ENCODE measurements around the gene LILRA1.

DNA sequence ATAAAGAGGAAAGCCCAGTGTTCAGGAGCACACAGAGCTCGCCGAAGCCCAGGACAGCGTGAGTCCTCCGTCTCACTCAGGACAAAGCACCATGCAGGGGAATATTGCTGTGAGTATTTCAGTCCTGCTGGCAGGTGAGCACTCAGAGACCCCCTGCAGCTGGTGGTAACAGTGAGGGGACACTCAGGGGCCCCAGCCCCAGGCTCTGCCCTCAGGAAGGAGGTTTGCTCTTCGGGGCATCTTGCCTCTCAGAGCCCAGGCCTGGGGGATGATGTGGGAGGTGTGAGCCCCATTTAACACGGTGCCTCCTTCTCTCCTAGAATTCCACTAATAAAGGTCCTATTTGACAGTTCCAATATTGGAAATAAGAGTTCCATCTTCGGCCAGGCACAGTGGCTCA lies 14.8 kb downstream of the LILRA1 start:
- TF ChIP-seq, protein P1, sequence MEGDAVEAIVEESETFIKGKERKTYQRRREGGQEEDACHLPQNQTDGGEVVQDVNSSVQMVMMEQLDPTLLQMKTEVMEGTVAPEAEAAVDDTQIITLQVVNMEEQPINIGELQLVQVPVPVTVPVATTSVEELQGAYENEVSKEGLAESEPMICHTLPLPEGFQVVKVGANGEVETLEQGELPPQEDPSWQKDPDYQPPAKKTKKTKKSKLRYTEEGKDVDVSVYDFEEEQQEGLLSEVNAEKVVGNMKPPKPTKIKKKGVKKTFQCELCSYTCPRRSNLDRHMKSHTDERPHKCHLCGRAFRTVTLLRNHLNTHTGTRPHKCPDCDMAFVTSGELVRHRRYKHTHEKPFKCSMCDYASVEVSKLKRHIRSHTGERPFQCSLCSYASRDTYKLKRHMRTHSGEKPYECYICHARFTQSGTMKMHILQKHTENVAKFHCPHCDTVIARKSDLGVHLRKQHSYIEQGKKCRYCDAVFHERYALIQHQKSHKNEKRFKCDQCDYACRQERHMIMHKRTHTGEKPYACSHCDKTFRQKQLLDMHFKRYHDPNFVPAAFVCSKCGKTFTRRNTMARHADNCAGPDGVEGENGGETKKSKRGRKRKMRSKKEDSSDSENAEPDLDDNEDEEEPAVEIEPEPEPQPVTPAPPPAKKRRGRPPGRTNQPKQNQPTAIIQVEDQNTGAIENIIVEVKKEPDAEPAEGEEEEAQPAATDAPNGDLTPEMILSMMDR (IDR thresholded peaks at IDR 0.05), result no peak
- no peak for TF ChIP-seq POLR2A (IDR thresholded peaks at IDR 0.05)
